ENCODE measurements around the gene OR10D3. TPM values are rescaled to one million over a fixed set of nuclear protein-coding genes. Genes with fewer than 3 reads are reported as not detected.

Gene OR10D3
- total and polyA plus RNA-seq, 2 experiments from 2014 or later = 0.03 TPM; not detected in 1

GRCh38 chr11:124170801-124171586 is 12.2 kb upstream of the OR10D3 start:
- no peaks in the 10 kb centered on the region for H3K4me1 ChIP-seq (ENCODE audit: insufficient read depth)
- no peak overlapping the region for H3K4me2 ChIP-seq
- no peaks in the 10 kb centered on the region for H4K20me1 ChIP-seq (ENCODE audit: insufficient read depth, poor library complexity, severe bottlenecking)
- TF ChIP-seq CTCF (IDR thresholded peaks at IDR 0.05; ENCODE audit: poor library complexity) (no peak), EZH2phosphoT487 (IDR thresholded peaks at IDR 0.05; ENCODE audit: low read depth, severe bottlenecking, unreplicated experiment) (no peak), EZH2 (IDR thresholded peaks at IDR 0.05; ENCODE audit: borderline replicate concordance) (no peak)
- WGBS (ENCODE audit: low lambda C conversion rate, missing lambda C conversion rate) = 93% methylated on average over 18 of the region's 40 CpGs
- no peak overlapping the region for H2AFZ ChIP-seq
- H3K9me3 ChIP-seq (ENCODE audit: low read depth) = no peaks in the 10 kb centered on the region
- no peaks in the 10 kb centered on the region for H3K9me2 ChIP-seq (replicated peaks; ENCODE audit: insufficient read depth)
- no peak overlapping the region for H3K27ac ChIP-seq
- no peak for DNase-seq (ENCODE audit: low spot score)
- no peaks in the 10 kb centered on the region for H3K79me2 ChIP-seq
- no peaks in the 10 kb centered on the region for H3K27me3 ChIP-seq
- no peak overlapping the region for H3K4me3 ChIP-seq
- no peaks in the 10 kb centered on the region for H3K36me3 ChIP-seq (replicated peaks; ENCODE audit: insufficient read depth, low read depth)

- Histone ChIP-seq H3K4me1 (ENCODE audit: insufficient read depth) (no peaks in the 10 kb centered on the region), H3K79me2 (no peaks in the 10 kb centered on the region), H2AFZ (no peak overlapping the region), H3K27me3 (no peaks in the 10 kb centered on the region), H3K27ac (no peak overlapping the region), H4K20me1 (ENCODE audit: insufficient read depth, poor library complexity, severe bottlenecking) (no peaks in the 10 kb centered on the region), H3K9me3 (ENCODE audit: low read depth) (no peaks in the 10 kb centered on the region), H3K4me2 (no peak overlapping the region), H3K4me3 (no peak overlapping the region), H3K9me2 (replicated peaks; ENCODE audit: insufficient read depth) (no peaks in the 10 kb centered on the region), H3K36me3 (replicated peaks; ENCODE audit: insufficient read depth, low read depth) (no peaks in the 10 kb centered on the region)
- DNase-seq (ENCODE audit: low spot score) = no peak
- WGBS (ENCODE audit: low lambda C conversion rate, missing lambda C conversion rate) = 77% methylated on average over 6 of the region's 6 CpGs
- TF ChIP-seq EZH2phosphoT487 (IDR thresholded peaks at IDR 0.05; ENCODE audit: low read depth, severe bottlenecking, unreplicated experiment) (no peak), CTCF (IDR thresholded peaks at IDR 0.05; ENCODE audit: poor library complexity) (no peak), EZH2 (IDR thresholded peaks at IDR 0.05; ENCODE audit: borderline replicate concordance) (no peak)
Measured at GRCh38 chr11:124172101-124172500, 11.0 kb upstream of the OR10D3 start.

GRCh38 chr11:124172599-124172998 is 10.5 kb upstream of the OR10D3 start:
- WGBS (ENCODE audit: low lambda C conversion rate, missing lambda C conversion rate) = 96% methylated on average over 1 of the region's 1 CpG
- Histone ChIP-seq H3K9me3 (ENCODE audit: low read depth) (no peaks in the 10 kb centered on the region), H3K4me3 (no peak overlapping the region), H3K4me2 (no peak overlapping the region), H3K4me1 (ENCODE audit: insufficient read depth) (no peaks in the 10 kb centered on the region), H3K9me2 (replicated peaks; ENCODE audit: insufficient read depth) (no peaks in the 10 kb centered on the region), H4K20me1 (ENCODE audit: insufficient read depth, poor library complexity, severe bottlenecking) (no peaks in the 10 kb centered on the region), H3K27me3 (no peaks in the 10 kb centered on the region), H3K36me3 (replicated peaks; ENCODE audit: insufficient read depth, low read depth) (no peaks in the 10 kb centered on the region), H3K27ac (no peak overlapping the region), H2AFZ (no peak overlapping the region), H3K79me2 (no peaks in the 10 kb centered on the region)
- TF ChIP-seq EZH2 (IDR thresholded peaks at IDR 0.05; ENCODE audit: borderline replicate concordance) (no peak), EZH2phosphoT487 (IDR thresholded peaks at IDR 0.05; ENCODE audit: low read depth, severe bottlenecking, unreplicated experiment) (no peak), CTCF (IDR thresholded peaks at IDR 0.05; ENCODE audit: poor library complexity) (no peak)
- DNase-seq (ENCODE audit: low spot score) = no peak
